GM19468 (cell line): ENCODE data around the gene TOP2B.
A peak's percentile ranks its signal among the peaks of the same experiment; 100 is the strongest.

ENCODE experiments used
- ATAC-seq: cut with Tn5 transposase; IDR thresholded peaks from one replicate; pipeline ENCODE4 v1.9.1; 2021; ENCODE audit warnings: mild to moderate bottlenecking, moderate library complexity, moderate number of reproducible peaks; ENCODE audit not compliant: unreplicated experiment; ENCODE audit errors: extremely low read depth

Gene TOP2B

DNA sequence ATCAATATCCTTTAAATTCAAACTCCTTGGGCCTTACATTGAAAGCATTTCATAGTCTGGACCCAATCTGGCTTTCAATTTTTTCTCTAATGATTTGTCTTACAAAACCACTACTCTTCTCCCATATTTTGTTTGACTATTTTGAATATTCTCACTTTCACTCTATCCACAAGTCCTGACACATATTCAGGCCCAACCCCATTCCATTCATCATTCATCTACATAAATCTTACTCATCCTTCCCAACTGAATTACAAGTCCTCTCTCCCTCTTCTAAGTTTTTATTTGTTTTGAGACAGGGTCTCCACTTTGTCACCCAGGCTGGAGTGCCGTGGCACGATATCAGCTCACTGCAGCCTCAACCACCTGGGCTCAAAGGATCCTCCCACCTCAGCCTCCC is 43.6 kb downstream of the TOP2B start:
- no peak for ATAC-seq

- no peak for ATAC-seq
Measured at GRCh38 chr3:25620493-25620892, 44.2 kb downstream of the TOP2B start.

DNA sequence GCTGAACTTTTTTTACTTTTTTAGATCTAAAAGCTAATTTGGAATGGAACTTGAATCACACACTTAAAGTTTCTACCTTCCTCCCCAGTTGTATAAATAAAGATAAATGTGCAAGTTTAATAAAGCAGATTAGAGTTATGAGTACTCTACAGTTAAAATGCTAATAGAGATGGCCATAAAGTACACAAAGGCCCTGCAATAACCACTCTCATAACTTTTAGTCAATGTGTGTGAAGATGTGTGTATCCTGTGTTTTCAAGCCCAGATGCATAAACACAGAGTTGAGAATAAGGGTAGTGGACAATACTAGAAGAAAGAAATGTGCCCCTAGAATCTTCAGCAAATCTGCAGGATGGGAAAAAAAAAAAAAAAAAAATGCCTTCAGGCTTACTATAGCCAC is 45.3 kb downstream of the TOP2B start:
- ATAC-seq, result no peak

DNA sequence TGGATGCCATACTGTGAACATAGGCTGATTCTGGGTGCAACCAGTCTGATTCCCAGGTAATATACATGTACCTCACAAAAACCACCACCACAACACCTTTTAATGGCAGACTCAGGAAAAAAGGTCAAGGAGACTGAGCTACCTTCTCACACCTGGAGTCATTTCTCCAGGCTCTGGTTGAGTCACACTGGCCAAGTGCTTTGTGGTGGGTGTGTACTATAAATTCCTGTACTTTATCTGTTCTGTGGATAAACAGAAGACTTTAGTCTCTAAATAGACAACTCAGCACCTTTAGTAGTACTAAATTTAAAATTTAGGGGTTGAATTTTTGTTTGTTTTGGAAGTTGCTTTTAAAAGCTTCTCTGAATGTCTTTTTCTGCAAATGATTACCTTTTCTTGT is 46.7 kb downstream of the TOP2B start:
- no peak for ATAC-seq

DNA sequence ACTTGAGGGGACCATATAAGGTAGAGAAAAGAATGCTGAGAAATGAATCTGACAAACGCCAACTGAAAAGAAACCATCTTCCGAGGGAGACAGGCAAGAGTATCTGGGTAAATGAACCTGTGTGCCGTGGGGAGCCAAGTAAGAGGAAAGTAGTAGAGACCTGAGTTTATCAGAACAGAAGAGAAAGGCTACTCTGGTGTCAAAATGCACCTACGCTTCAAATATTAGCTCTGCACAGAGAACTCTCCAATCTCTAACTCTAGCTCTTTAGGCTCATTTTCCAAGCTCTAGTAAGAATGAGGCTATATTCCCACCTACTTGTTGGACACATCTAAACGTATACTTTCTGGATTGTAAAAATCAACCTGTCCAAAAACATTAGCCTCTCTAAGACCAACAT is 53.5 kb downstream of the TOP2B start:
- no peak for ATAC-seq

DNA sequence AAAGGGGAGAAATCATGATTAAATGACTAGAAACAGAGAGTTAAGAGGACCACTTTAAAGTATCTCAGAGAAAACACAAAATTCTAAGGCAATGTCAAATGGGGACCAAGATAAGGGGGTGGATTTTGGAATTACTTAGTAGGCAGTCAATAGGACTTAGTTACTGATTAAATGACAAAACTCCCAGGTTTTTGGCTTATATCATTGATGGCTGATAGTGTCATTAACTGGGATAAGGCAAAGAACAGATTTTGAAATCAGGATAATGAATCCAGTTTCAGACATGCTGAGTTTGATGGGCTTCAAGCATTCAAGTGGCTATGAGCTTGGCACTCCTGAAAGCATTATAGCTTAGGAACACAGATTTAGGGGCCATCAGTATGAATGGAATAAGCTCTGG is 53.9 kb downstream of the TOP2B start:
- no peak for ATAC-seq

GRCh38 chr3:25610167-25610566 is 54.5 kb downstream of the TOP2B start:
- no peak for ATAC-seq

GRCh38 chr3:25604107-25604805 is 60.5 kb downstream of the TOP2B start:
- ATAC-seq, result no peak

DNA sequence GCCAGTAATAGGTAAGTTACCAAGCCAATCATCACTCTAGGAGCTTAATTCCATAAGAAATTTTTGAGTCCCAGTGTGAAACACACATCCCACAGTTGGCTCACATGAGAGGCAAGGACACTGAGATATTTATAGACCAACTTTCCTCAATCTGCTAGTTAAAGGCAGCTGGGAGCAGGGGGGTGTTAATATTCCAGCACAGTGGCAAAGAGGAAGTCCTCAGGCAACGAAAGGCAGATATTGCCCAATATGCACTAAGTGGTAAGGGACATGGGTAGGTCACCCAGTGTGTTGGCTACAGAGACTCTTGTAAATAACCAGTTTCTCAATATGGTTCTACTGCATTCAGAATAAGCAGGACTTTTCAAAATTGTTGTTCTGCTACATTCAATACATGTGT is 61.0 kb downstream of the TOP2B start:
- no peak for ATAC-seq

DNA sequence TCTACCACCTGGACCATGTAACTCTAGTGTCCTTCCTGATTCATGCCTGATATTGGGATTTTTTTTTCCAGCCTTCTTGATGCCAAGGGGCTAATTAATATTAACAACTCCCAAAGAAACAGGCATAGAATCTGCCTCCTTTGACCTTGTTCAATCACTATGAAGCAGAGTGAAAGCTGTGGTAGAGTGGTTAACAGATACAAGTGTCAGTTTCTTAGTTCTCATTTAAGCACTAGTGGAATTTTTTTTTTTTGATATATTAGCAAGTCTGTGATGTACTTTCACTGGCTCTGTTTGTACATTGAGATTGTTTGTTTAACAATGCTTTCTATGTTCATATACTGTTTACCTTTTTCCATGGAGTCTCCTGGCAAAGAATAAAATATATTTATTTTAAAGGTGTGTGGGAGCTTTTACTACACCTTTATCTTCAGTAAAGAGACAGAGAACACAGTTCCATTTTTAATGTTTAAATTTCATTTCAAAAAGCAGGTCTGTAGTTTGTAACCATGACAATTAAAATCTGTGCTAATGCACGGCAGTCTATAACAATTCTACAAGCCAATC is 67.1 kb downstream of the TOP2B start:
- no peak for ATAC-seq

DNA sequence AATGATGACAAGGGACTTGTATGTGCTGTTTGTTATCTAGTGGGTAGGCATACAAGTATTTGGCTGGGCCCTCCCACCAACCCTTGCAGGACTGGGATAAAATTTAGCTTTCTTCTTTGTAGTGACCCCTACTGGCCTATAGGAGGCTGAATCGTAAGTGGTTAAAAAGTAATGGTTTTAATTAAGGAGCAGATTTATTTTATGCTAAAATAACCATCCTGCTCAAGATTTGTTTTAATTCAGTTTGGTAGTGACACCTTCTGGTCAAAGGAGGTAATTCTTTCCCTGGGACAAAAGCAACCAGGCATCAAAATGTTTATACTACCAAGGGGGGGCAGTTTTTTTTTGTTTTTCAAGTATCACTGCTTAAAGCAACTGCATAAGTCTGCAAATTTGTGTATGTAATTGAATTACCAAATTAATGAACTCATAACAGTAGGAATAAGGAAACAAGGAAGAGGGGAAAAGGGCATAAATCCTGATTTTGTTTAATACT is 70.7 kb downstream of the TOP2B start:
- peak; percentile 40 for ATAC-seq

DNA sequence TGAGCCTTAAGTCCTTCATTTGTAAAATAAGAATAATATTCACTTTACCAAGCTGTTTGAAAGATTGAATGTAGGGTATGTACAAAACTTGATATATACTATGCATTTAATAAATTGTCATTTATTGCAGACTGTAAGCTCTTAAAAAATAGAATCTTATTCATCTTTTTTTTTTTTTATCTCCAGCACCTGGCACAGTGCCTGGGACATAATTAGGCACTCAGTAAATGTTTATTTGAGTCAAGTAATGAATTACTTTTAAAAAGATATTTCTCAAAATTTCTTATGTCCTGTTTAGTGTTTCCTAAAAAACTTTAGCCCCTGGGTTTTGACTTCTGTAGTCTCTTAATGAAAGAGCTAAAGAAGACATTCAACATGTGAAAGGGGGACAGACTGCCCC is 71.7 kb downstream of the TOP2B start:
- ATAC-seq, result no peak

DNA sequence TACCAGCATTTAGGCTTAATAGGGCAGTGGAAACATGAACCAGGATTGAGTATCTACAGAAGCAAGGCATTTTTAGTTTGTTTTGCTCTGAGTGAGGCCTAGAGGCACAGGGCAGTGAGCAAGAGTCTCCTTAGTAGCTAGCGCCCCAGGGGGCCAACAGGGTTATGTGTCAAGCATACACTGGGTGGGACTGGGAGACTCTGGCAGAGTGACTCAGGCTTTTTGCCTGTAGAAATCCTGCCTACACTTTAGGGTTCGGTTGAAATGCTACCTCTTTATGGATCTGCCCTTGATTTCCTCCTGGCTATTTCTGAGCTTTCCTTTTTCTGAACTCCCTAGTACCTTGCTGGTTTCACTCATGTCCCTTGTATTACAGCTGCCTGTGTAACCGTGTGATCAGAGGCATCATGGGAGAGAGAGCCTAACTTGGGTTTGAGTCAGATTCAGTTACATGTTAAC is 72.2 kb downstream of the TOP2B start:
- no peak for ATAC-seq

DNA sequence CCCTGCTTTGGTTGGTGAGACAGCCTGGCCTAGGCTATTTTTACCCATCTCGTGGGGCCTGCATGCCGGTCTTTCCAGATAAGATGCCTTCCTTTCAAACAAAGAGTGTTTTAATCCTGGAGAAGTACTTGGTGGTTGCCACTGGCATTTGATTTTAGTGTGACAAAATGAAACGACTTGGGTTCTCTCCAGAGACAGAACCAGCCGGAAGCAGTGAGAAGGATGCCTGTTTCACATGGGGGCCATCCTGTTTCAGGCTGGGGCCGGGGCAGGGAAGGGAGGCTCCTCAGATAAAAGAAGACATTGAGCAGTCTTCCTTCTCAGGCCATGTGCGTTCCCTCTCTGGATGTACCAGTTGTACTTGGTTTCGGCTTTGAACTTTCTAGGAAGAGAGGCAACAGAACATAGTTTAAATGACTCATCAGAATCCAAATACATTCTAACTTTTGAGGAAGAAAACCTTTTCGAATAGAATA is 74.9 kb downstream of the TOP2B start:
- no peak for ATAC-seq

DNA sequence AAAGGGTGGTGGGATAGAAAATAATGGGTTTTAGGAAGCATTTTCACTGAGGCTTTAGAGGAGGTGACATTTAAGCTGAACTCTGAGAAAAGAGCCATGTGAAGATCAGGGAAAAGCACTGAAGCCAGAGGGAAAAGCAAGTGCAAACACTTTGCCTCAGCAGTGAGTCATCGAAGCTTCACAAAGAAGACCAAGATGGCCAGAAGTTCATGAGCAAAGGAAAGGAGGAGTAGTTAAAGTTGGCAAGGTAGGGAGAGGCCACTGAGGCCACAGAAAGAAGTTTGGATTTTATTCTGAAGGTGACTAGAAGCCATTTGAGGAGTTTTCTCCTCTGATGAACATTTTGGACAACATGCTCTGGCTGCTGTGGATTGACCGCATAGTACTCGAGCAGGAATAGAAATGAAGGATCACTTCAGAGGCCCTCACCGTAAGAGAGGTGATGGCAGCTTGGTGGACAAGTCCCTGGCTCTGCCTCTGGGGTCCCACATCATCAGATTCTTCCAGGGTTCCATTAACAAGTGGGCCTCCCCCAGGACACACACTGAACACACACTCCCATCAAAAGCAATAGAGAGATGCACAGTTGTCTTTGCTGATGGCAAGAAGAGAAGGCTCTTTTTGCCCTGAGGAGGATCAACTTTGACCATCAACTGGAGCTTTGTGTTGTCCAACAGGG is 75.5 kb downstream of the TOP2B start:
- ATAC-seq, result no peak

GRCh38 chr3:25588441-25589103 is 76.1 kb downstream of the TOP2B start:
- ATAC-seq, result no peak

DNA sequence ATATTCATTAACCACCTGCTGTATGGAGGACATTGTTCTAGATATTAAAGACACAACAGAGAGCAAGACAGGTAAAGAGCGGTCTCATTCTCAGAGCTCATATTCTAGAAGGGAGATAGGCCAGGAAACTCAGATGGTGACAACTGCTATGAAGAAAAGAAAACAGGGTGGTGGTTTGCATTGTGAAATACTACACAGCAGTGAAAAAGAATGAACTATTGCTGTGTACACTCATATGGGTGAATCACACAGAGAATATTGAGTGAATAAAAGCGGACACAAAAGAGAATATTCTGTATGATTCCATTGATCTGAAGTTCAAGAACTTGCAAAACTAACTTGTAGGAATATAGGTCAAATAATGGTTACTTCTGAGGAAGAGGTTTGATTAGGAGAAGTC is 76.7 kb downstream of the TOP2B start:
- ATAC-seq, result no peak

GRCh38 chr3:25587526-25587925 is 77.2 kb downstream of the TOP2B start:
- no peak for ATAC-seq

DNA sequence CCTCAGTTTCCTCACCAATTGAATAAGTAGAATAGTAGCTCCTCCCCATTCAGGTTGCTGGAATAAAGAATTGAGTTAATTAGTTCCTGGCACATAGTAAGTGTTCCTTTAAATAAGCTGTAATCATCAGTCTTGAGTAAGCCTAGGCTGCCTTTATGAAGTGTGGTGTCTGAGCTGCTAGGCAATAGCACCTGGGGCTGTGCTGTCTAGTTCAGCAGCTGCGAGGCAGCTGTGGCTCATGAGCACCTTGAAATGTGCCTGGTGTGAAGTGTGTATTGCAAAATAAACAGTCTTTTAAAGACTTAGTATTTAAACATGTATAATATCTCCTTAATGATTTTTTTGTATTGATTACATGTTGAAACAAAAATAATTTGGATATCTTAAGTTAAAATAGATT is 77.6 kb downstream of the TOP2B start:
- no peak for ATAC-seq

DNA sequence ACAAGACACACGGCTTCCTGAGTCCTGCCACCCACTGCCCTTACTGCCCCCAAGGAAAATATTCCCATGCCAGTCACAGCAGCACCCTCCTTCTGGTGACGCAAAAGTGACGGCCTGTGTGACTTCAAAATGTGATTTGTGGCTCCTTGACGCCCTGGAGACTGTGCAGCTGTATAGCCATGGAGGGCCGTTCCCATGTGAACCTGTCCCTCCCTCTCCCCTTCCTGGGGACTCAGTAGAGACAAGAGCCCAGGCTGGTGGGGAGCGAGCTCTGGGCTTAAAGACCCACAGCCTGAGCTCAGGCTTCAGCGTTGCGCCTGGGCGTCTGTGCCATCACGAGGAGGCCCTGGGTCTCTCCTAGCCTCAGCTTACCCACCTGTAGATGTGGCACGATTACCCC is 78.2 kb downstream of the TOP2B start:
- no peak for ATAC-seq

- ATAC-seq, result no peak
Measured at GRCh38 chr3:25586167-25586505, 78.6 kb downstream of the TOP2B start.
